Stimulated activated naive CD8-positive, alpha-beta T cell treated with anti-CD3 and anti-CD28 coated beads, Interleukin-15, amount 100 ng/mL, for 72 hours (primary cell): ENCODE data around the gene HSPB9.

Experiments
- ATAC-seq: fragments of 150-1000 bp; cut with Tn5 transposase; 2 replicates; pipeline ENCODE4 v1.10.0; 2021; ENCODE audit warnings: mild to moderate bottlenecking, moderate library complexity
- DNase-seq, 2 donors: peaks; one replicate each; pipeline ENCODE4 v3.0.0; 2021 to 2022
- H3K27ac Mint-ChIP-seq, 2 donors: one replicate each; pipeline ENCODE4 v1.8.0; 2022; ENCODE audit warnings: mild to moderate bottlenecking in 2 of 2, mixed read lengths in 2 of 2, moderate library complexity in 2 of 2
- H3K27me3 Mint-ChIP-seq: one replicate; pipeline ENCODE4 v1.8.0; 2022; ENCODE audit warnings: mixed read lengths
- H3K4me1 Mint-ChIP-seq: one replicate; pipeline ENCODE4 v1.8.0; 2022; ENCODE audit warnings: mild to moderate bottlenecking, mixed read lengths
- H3K4me3 Mint-ChIP-seq, 2 donors: one replicate each; pipeline ENCODE4 v1.8.0; 2022; ENCODE audit warnings: mild to moderate bottlenecking in 2 of 2, mixed read lengths in 2 of 2, moderate library complexity in 1 of 2
- H3K9me3 Mint-ChIP-seq, 2 donors: one replicate each; pipeline ENCODE4 v1.8.0; 2022; ENCODE audit warnings: mixed read lengths in 2 of 2

HSPB9 gene

GRCh38 chr17:42111871-42112551, 10.6 kb upstream of the HSPB9 start:
- peak; percentile 29 for ATAC-seq
- peak in 1 of 2 donors; percentile 21 for DNase-seq
- Mint-ChIP-seq H3K27me3 (no peaks in the 10 kb centered on the region), H3K4me3 (peak overlapping the region; percentile 87 to 94), H3K9me3 (no peaks in the 10 kb centered on the region), H3K27ac (peak overlapping the region; percentile 95 to 99), H3K4me1 (peaks cover 81% of the 10 kb centered on the region)

GRCh38 chr17:42112552-42113176, 9.9 kb upstream of the HSPB9 start, which contains the start of gene DHX58:
Gene DHX58, minus strand, starts transcription at chr17:42112714. Its CDS starts 822 bp downstream, at chr17:42111892.
- Mint-ChIP-seq H3K9me3 (no peaks in the 10 kb centered on the region), H3K27me3 (no peaks in the 10 kb centered on the region)

GRCh38 chr17:42113293-42114069, 9.1 kb upstream of the HSPB9 start:
- DNase-seq (no peak), ATAC-seq (no peak)
- Mint-ChIP-seq H3K27ac (peak overlapping the region; percentile 54 to 76), H3K9me3 (no peaks in the 10 kb centered on the region), H3K4me3 (no peak overlapping the region), H3K27me3 (no peaks in the 10 kb centered on the region), H3K4me1 (peaks cover 85% of the 10 kb centered on the region)

More at GRCh38 chr17:42112552-42113176, 9.9 kb upstream of the HSPB9 start, which contains the start of gene DHX58:
- ATAC-seq (peak; percentile 89), DNase-seq (peak; percentile 77 to 85)
- Mint-ChIP-seq H3K4me1 (peaks cover 85% of the 10 kb centered on the region), H3K4me3 (peak within 1 kb of the TSS; percentile 87 to 94), H3K27ac (peak within 1 kb of the TSS; percentile 95 to 99)

GRCh38 chr17:42114118-42114517, 8.5 kb upstream of the HSPB9 start:
- DNase-seq (no peak), ATAC-seq (no peak)
- H3K27ac Mint-ChIP-seq, result no peak overlapping the region
- H3K9me3 Mint-ChIP-seq, result no peaks in the 10 kb centered on the region
- H3K4me3 Mint-ChIP-seq, result no peak overlapping the region
- no peaks in the 10 kb centered on the region for H3K27me3 Mint-ChIP-seq
- peaks cover 85% of the 10 kb centered on the region for H3K4me1 Mint-ChIP-seq

- H3K27me3 Mint-ChIP-seq, result no peaks in the 10 kb centered on the region
- peak; percentile 79 to 84 for DNase-seq
- no peaks in the 10 kb centered on the region for H3K9me3 Mint-ChIP-seq
- peak overlapping the region in 1 of 2 donors; percentile 87 for H3K27ac Mint-ChIP-seq
- no peak overlapping the region for H3K4me3 Mint-ChIP-seq
- H3K4me1 Mint-ChIP-seq, result peaks cover 85% of the 10 kb centered on the region
- peak; percentile 33 for ATAC-seq
Observed at GRCh38 chr17:42116705-42117396, 5.8 kb upstream of the HSPB9 start.

- ATAC-seq (no peak), DNase-seq (no peak)
- no peaks in the 10 kb centered on the region for H3K9me3 Mint-ChIP-seq
- H3K4me3 Mint-ChIP-seq, result no peak overlapping the region
- no peaks in the 10 kb centered on the region for H3K27me3 Mint-ChIP-seq
- peak overlapping the region in 1 of 2 donors; percentile 87 for H3K27ac Mint-ChIP-seq
- H3K4me1 Mint-ChIP-seq, result peaks cover 78% of the 10 kb centered on the region
Observed at GRCh38 chr17:42117397-42118125, 5.0 kb upstream of the HSPB9 start.

GRCh38 chr17:42118126-42118510, 4.5 kb upstream of the HSPB9 start:
- peaks cover 72% of the 10 kb centered on the region for H3K4me1 Mint-ChIP-seq
- ATAC-seq (no peak), DNase-seq (no peak)
- H3K27ac Mint-ChIP-seq, result peak overlapping the region in 1 of 2 donors; percentile 44
- H3K4me3 Mint-ChIP-seq, result no peak overlapping the region
- no peaks in the 10 kb centered on the region for H3K27me3 Mint-ChIP-seq
- no peaks in the 10 kb centered on the region for H3K9me3 Mint-ChIP-seq

- Mint-ChIP-seq H3K4me1 (peaks cover 68% of the 10 kb centered on the region), H3K4me3 (no peak overlapping the region), H3K9me3 (no peaks in the 10 kb centered on the region), H3K27ac (peak overlapping the region in 1 of 2 donors; percentile 44), H3K27me3 (no peaks in the 10 kb centered on the region)
- DNase-seq (peak; percentile 44 to 60), ATAC-seq (peak; percentile 39)
Observed at GRCh38 chr17:42118545-42118944, 4.1 kb upstream of the HSPB9 start.

GRCh38 chr17:42119301-42119700, 3.3 kb upstream of the HSPB9 start:
- H3K4me3 Mint-ChIP-seq, result no peak overlapping the region
- ATAC-seq (no peak), DNase-seq (no peak)
- H3K4me1 Mint-ChIP-seq, result peaks cover 60% of the 10 kb centered on the region
- no peaks in the 10 kb centered on the region for H3K9me3 Mint-ChIP-seq
- H3K27me3 Mint-ChIP-seq, result no peaks in the 10 kb centered on the region
- no peak overlapping the region for H3K27ac Mint-ChIP-seq

GRCh38 chr17:42120161-42120769, 2.3 kb upstream of the HSPB9 start:
- DNase-seq (no peak), ATAC-seq (no peak)
- peak overlapping the region; percentile 60 to 64 for H3K4me3 Mint-ChIP-seq
- peaks cover 57% of the 10 kb centered on the region for H3K4me1 Mint-ChIP-seq
- no peak overlapping the region for H3K27ac Mint-ChIP-seq
- no peaks in the 10 kb centered on the region for H3K9me3 Mint-ChIP-seq
- no peaks in the 10 kb centered on the region for H3K27me3 Mint-ChIP-seq

- peak; percentile 89 for ATAC-seq
- no peaks in the 10 kb centered on the region for H3K9me3 Mint-ChIP-seq
- H3K4me1 Mint-ChIP-seq, result peaks cover 50% of the 10 kb centered on the region
- peak within 1 kb of the TSS; percentile 61 to 85 for H3K27ac Mint-ChIP-seq
- no peaks in the 10 kb centered on the region for H3K27me3 Mint-ChIP-seq
- peak; percentile 62 to 74 for DNase-seq
- peak within 1 kb of the TSS; percentile 78 to 81 for H3K4me3 Mint-ChIP-seq
Observed at GRCh38 chr17:42120770-42121769, 1.5 kb upstream of the HSPB9 start, which contains the start of gene KAT2A. Gene KAT2A, minus strand, starts transcription at chr17:42121367. Its CDS starts 63 bp downstream, at chr17:42121304.

- Mint-ChIP-seq H3K27me3 (no peaks in the 10 kb centered on the region), H3K9me3 (no peaks in the 10 kb centered on the region), H3K27ac (no peak overlapping the region), H3K4me1 (peaks cover 32% of the 10 kb centered on the region), H3K4me3 (no peak overlapping the region)
- DNase-seq (no peak), ATAC-seq (no peak)
Observed at GRCh38 chr17:42124256-42124655, 1.7 kb downstream of the HSPB9 start.

- DNase-seq (no peak), ATAC-seq (no peak)
- Mint-ChIP-seq H3K27ac (no peak overlapping the region), H3K27me3 (no peaks in the 10 kb centered on the region), H3K4me1 (peaks cover 24% of the 10 kb centered on the region), H3K4me3 (no peak overlapping the region), H3K9me3 (no peaks in the 10 kb centered on the region)
Observed at GRCh38 chr17:42125565-42125964, 3.0 kb downstream of the HSPB9 start.
